DMS 273 (cell line): Measurements from ENCODE around the gene DAPP1.
"Not testable (repeated sequence)": the region's sequence is repeated elsewhere in the genome, so short reads cannot be mapped to it uniquely, and the experiment has no call there.

Source experiments
- DNase-seq: peaks from one replicate; lab custom pipeline; 2025; ENCODE audit not compliant: unreplicated experiment; lab: John Stamatoyannopoulos, UW

Gene DAPP1

GRCh38 chr4:99816545-99817308, at the start of gene DAPP1:
DAPP1 (plus strand) TSS chr4:99816827; CDS start chr4:99816914, 87 bp downstream.
- DNase-seq, result no peak

GRCh38 chr4:99770842-99771241, 45.8 kb upstream of the DAPP1 start:
- DNase-seq, result not testable (repeated sequence)

- no peak for DNase-seq
Observed at GRCh38 chr4:99783940-99784339, 32.7 kb upstream of the DAPP1 start.

GRCh38 chr4:99784842-99785241, 31.8 kb upstream of the DAPP1 start:
- DNase-seq, result no peak

- DNase-seq, result peak; percentile 19
Observed at GRCh38 chr4:99790796-99791617, 25.6 kb upstream of the DAPP1 start.

- no peak for DNase-seq
Observed at GRCh38 chr4:99800332-99801004, 16.2 kb upstream of the DAPP1 start.

GRCh38 chr4:99801005-99801699, 15.5 kb upstream of the DAPP1 start:
- no peak for DNase-seq

GRCh38 chr4:99803566-99804101, 13.0 kb upstream of the DAPP1 start:
- no peak for DNase-seq

GRCh38 chr4:99806545-99806944, 10.1 kb upstream of the DAPP1 start:
- no peak for DNase-seq

- DNase-seq, result no peak
Observed at GRCh38 chr4:99807666-99808065, 9.0 kb upstream of the DAPP1 start.

- DNase-seq, result peak; percentile 76
Observed at GRCh38 chr4:99808260-99808857, 8.3 kb upstream of the DAPP1 start.

- DNase-seq, result peak; percentile 88
Observed at GRCh38 chr4:99809326-99809725, 7.3 kb upstream of the DAPP1 start.

GRCh38 chr4:99810536-99810935, 6.1 kb upstream of the DAPP1 start:
- DNase-seq, result peak; percentile 19

- no peak for DNase-seq
Observed at GRCh38 chr4:99811117-99811516, 5.5 kb upstream of the DAPP1 start.

- DNase-seq, result peak; percentile 40
Observed at GRCh38 chr4:99811850-99812249, 4.8 kb upstream of the DAPP1 start.

GRCh38 chr4:99815597-99816011, 1.0 kb upstream of the DAPP1 start:
- DNase-seq, result no peak

- DNase-seq, result no peak
Observed at GRCh38 chr4:99817309-99817890, 773 bp downstream of the DAPP1 start.

GRCh38 chr4:99818661-99819060, 2.0 kb downstream of the DAPP1 start:
- no peak for DNase-seq

- DNase-seq, result no peak
Observed at GRCh38 chr4:99821918-99822503, 5.4 kb downstream of the DAPP1 start.

GRCh38 chr4:99822734-99823133, 6.1 kb downstream of the DAPP1 start:
- no peak for DNase-seq
